ENCODE data around the gene FNDC7.
A peak's percentile ranks its signal among the peaks of the same experiment; 100 is the strongest.
"Not testable (repeated sequence)": the region's sequence is repeated elsewhere in the genome, so short reads cannot be mapped to it uniquely, and the experiment has no call there.

The FNDC7 gene

GRCh38 chr1:108742253-108742652, 29.5 kb downstream of the FNDC7 start:
- DNase-seq = no peak

GRCh38 chr1:108745980-108746381, 33.3 kb downstream of the FNDC7 start:
- no peak for DNase-seq

- DNase-seq = peak; percentile 96
Observed at GRCh38 chr1:108746382-108747170, 33.9 kb downstream of the FNDC7 start, which contains the start of gene STXBP3. Gene STXBP3 (plus strand): TSS chr1:108746674. CDS start chr1:108746738, 64 bp downstream.

GRCh38 chr1:108747171-108747850, 34.6 kb downstream of the FNDC7 start:
- DNase-seq = no peak

GRCh38 chr1:108747898-108748297, 35.2 kb downstream of the FNDC7 start:
- DNase-seq = no peak

DNA sequence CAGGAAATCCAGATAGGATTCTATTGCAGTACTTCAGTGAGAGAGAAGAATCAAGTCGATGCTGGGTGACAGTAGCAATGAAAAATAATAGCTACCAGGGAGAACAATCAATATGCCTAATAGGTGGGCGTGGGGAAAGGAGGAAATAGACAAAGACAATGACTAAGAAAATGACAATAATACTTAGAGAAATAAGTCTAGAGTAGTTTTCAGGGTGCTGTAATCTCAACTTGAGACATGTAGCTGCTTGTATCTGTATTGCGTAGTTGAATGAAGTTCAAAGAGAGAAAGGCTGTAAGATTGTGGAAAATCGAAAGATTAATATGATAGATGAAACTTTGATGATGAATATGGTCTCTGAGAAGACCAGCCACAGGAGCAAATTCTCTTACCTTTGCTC, 36.4 kb downstream of the FNDC7 start:
- DNase-seq = no peak

GRCh38 chr1:108750476-108751181, 37.9 kb downstream of the FNDC7 start:
- peak; percentile 52 for DNase-seq

DNA sequence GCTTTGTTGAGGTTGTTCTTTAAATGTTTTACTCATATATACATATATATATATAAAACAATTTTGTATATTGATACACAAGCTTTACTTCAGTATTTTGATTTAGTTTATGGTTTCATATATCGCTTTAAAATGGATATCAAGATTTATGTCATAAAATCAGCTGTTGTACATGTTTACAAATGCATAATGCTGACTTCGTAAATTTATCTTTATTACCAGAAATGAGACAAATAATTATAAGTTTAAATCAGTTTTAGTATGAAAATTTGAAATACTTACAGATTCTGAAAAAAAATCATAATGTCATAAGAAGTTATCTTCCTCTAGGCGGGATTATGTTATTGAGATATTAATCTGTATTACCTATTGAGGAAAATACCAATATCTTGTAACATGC, 40.7 kb downstream of the FNDC7 start:
- DNase-seq = no peak

DNA sequence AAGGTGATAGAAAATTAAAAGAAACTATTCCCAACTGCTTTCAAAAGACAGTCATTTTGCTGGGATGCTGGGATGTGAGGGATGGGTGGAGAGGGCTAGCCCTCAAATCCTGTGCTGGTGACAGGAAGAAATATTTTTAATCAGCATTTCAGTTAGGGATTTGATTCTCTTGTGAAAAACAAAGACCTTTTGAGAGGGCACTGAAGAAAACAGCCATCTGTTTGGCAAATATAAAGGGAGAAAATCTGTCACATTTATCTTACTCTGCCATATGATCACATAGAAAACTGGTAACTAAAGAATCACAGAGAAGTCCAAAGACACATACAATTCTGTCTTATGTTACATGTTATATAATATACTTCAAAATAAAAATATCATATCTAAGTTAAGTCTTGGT, 46.1 kb downstream of the FNDC7 start:
- no peak for DNase-seq

GRCh38 chr1:108767115-108767514, 54.4 kb downstream of the FNDC7 start:
- DNase-seq = no peak

DNA sequence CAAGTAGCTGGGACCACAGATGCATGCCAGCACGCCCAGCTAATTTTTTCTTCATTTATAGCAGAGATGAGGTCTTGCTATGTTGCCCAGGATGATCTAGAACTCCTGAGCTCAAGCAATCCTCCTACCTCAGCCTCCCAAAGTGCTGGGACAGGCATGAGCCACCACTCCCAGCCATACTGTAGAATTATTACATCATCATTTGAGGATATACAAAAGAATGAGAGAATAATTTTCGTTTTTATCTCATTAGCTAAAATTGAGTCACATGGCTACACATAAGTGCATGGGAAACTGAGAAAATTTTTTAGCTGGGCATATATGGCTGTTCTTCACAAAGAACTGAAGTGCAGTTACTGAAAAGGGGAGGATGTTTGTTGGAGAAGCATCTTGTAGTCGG, 55.0 kb downstream of the FNDC7 start:
- no peak for DNase-seq

GRCh38 chr1:108777839-108778238, 65.1 kb downstream of the FNDC7 start:
- DNase-seq = no peak

DNA sequence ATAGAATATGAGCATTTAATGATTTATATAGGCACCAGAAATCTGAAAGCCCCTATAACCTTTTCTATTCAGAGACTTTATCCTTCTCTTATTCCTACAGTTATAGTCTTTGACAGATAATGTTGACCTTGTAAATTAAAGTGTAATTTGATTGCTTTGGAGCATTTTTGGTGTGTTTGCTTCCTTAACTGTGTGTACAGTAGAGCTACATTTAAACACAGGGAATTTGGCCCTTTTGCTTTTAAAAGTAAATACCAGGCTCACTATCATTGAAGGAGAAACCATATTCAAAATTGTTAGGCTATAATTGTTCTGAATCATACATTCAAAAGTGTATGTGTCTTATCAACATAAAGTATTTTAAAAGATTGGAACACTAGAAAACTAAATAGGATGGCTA, 66.7 kb downstream of the FNDC7 start:
- no peak for DNase-seq

GRCh38 chr1:108780937-108781574, 68.3 kb downstream of the FNDC7 start:
- DNase-seq = no peak

- not testable (repeated sequence) for DNase-seq
Observed at GRCh38 chr1:108781575-108781944, 68.9 kb downstream of the FNDC7 start.

- no peak for DNase-seq
Observed at GRCh38 chr1:108785264-108785663, 72.6 kb downstream of the FNDC7 start.

DNA sequence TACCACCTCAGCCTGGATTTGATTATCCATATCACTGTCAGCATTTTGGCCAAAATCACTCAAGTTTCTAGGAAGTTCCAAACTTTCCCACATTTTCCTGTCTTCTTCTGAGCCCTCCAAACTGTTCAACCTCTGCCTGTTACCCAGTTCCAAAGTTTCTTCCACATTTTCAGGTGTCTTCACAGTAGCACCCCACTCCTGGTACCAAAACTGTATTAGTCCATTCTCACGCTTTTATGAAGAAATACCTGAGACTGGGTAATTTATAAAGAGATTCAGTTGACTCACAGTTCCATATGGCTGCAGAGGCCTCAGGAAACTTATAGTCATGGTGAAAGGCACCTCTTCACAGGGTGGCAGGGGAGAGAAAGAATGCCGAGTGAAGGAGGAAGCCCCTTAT, 73.2 kb downstream of the FNDC7 start:
- no peak for DNase-seq

- no peak for DNase-seq
Observed at GRCh38 chr1:108791790-108792189, 79.1 kb downstream of the FNDC7 start.

Data from right kidney (tissue), 1 donor.